Trophoblast cell (in vitro differentiated cells and primary cell): ENCODE measurements around the gene MAPK1.
"Not testable (repeated sequence)": the region's sequence is repeated elsewhere in the genome, so short reads cannot be mapped to it uniquely, and the experiment has no call there.

Experiments
- DNase-seq, 2 donors: peaks; one replicate each; pipeline ENCODE4 v3.0.0-alpha.2; 2016
- H2AFZ ChIP-seq: 2 replicates; pipeline ENCODE4 v1.6.1; 2013; ENCODE audit warnings: low read length, moderate library complexity, mild to moderate bottlenecking; ENCODE audit not compliant: insufficient read depth, poor library complexity
- H2AK5ac ChIP-seq: 2 replicates; pipeline ENCODE4 v1.6.1; 2013; ENCODE audit warnings: mild to moderate bottlenecking, low read length
- H2BK120ac ChIP-seq: 2 replicates; pipeline ENCODE4 v1.6.1; 2013; ENCODE audit warnings: low read length, mild to moderate bottlenecking, moderate library complexity; ENCODE audit not compliant: insufficient read depth, poor library complexity
- H2BK12ac ChIP-seq: 2 replicates; pipeline ENCODE4 v1.6.1; 2013; ENCODE audit warnings: mild to moderate bottlenecking, low read length, moderate library complexity
- H2BK5ac ChIP-seq: 2 replicates; pipeline ENCODE4 v1.6.1; 2013; ENCODE audit warnings: low read length, low read depth, moderate library complexity, mild to moderate bottlenecking; ENCODE audit not compliant: poor library complexity
- H3K14ac ChIP-seq: 2 replicates; pipeline ENCODE4 v1.6.1; 2013; ENCODE audit warnings: mild to moderate bottlenecking, low read length
- H3K18ac ChIP-seq: 2 replicates; pipeline ENCODE4 v1.6.1; 2013; ENCODE audit warnings: mild to moderate bottlenecking, low read length
- H3K23ac ChIP-seq: 2 replicates; pipeline ENCODE4 v1.6.1; 2013; ENCODE audit warnings: low read length
- H3K27ac ChIP-seq: 2 replicates; pipeline ENCODE4 v1.5.1; 2013; ENCODE audit warnings: low read depth, mild to moderate bottlenecking, inconsistent platforms, low read length, moderate library complexity
- H3K27me3 ChIP-seq: 2 replicates; pipeline ENCODE4 v1.6.1; 2013; ENCODE audit warnings: inconsistent platforms, mild to moderate bottlenecking, low read length, moderate library complexity; ENCODE audit not compliant: insufficient read depth
- H3K36me3 ChIP-seq, 2 experiments: 1 replicate in 1 of 2; 2 replicates in 1 of 2; pipeline ENCODE4 v1.6.1; 2013; ENCODE audit warnings: low read length in 2 of 2, mild to moderate bottlenecking in 2 of 2, moderate library complexity in 1 of 2; ENCODE audit not compliant: insufficient read depth in 2 of 2, control insufficient read depth in 1 of 2
- H3K4ac ChIP-seq: 2 replicates; pipeline ENCODE4 v1.6.1; 2013; ENCODE audit warnings: low read depth, mild to moderate bottlenecking, low read length, moderate library complexity
- H3K4me1 ChIP-seq, 2 experiments: 1 replicate in 1 of 2; 2 replicates in 1 of 2; pipeline ENCODE4 v1.6.1; 2013; ENCODE audit warnings: low read length in 2 of 2, mild to moderate bottlenecking in 2 of 2, moderate library complexity in 1 of 2; ENCODE audit not compliant: insufficient read depth in 2 of 2, control insufficient read depth in 1 of 2
- H3K4me2 ChIP-seq: 2 replicates; pipeline ENCODE4 v1.6.1; 2013; ENCODE audit warnings: inconsistent platforms, mild to moderate bottlenecking, low read length, moderate library complexity
- H3K4me3 ChIP-seq: 2 replicates; pipeline ENCODE4 v1.5.1; 2013; ENCODE audit warnings: mild to moderate bottlenecking, low read depth, low read length, inconsistent platforms
- H3K79me1 ChIP-seq: one replicate; pipeline ENCODE4 v1.6.1; 2013; ENCODE audit warnings: low read length
- H3K79me2 ChIP-seq: 2 replicates; pipeline ENCODE4 v1.6.1; 2013; ENCODE audit warnings: low read length, mild to moderate bottlenecking; ENCODE audit not compliant: control insufficient read depth, insufficient read depth, poor library complexity
- H3K9ac ChIP-seq: 2 replicates; pipeline ENCODE4 v1.6.1; 2013; ENCODE audit warnings: mild to moderate bottlenecking, low read length
- H3K9me3 ChIP-seq: 2 replicates; pipeline ENCODE4 v1.6.1; 2013; ENCODE audit warnings: low read depth, mild to moderate bottlenecking, control low read depth, inconsistent platforms, low read length; ENCODE audit not compliant: insufficient read depth
- H4K12ac ChIP-seq: 2 replicates; pipeline ENCODE4 v1.6.1; 2013; ENCODE audit warnings: low read depth, mild to moderate bottlenecking, low read length, moderate library complexity
- H4K8ac ChIP-seq: 2 replicates; pipeline ENCODE4 v1.6.1; 2013; ENCODE audit warnings: low read depth, mild to moderate bottlenecking, low read length, moderate library complexity
- H4K91ac ChIP-seq: one replicate; pipeline ENCODE4 v1.6.1; 2013; ENCODE audit warnings: low read depth, mild to moderate bottlenecking, low read length, moderate library complexity
- WGBS: extraction: QIAGEN DNeasy Blood & Tissue Kit; methylation state at CpG from one replicate; pipeline ENCODE4 v1.1.7; 2013; ENCODE audit warnings: missing lambda C conversion rate; ENCODE audit not compliant: insufficient read length, insufficient coverage; ENCODE audit errors: extremely low coverage; 5-methylcytosine and 5-hydroxymethylcytosine counted together

The MAPK1 gene

GRCh38 chr22:21827628-21828267 lies 39.7 kb downstream of the MAPK1 start:
- Histone ChIP-seq H3K4me3 (no peak overlapping the region), H3K27ac (no peak overlapping the region), H3K9ac (no peak overlapping the region), H2BK5ac (no peak overlapping the region), H4K91ac (no peak overlapping the region), H4K8ac (no peak overlapping the region), H3K27me3 (no peaks in the 10 kb centered on the region), H3K9me3 (no peaks in the 10 kb centered on the region), H2AK5ac (no peak overlapping the region), H3K14ac (no peak overlapping the region), H4K12ac (no peak overlapping the region), H3K4me2 (no peak overlapping the region), H2BK120ac (no peak overlapping the region), H3K36me3 (no peaks in the 10 kb centered on the region), H3K79me2 (peaks cover 2% of the 10 kb centered on the region), H3K18ac (no peak overlapping the region), H2BK12ac (no peak overlapping the region), H3K23ac (no peak overlapping the region), H3K4me1 (peaks cover 5 to 18% of the 10 kb centered on the region in 2 experiments), H3K4ac (no peak overlapping the region), H2AFZ (no peak overlapping the region), H3K79me1 (no peaks in the 10 kb centered on the region)
- WGBS = no CpG with 5 or more reads among the region's 3 CpGs
- DNase-seq = peak in 1 of 2 donors; percentile 62

DNA sequence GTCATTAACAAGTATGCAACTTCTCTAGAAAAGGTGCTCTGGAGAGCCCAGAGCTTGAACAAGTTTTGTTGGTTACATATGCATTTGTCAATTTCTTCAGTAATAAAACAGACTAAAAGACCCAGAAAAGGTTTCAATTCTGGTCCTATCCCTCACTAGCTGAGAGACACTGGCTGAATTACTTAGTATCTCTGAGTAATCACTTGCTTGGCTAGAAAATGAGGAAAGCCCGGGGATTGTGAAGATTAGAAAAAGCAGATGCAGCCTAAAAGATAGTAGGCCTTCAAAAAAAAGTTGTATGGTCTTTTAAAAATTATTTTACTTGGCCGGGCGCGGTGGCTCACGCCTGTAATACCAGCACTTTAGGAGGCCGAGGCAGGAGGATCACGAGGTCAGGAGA lies 41.2 kb downstream of the MAPK1 start:
- no peak overlapping the region for H2AK5ac ChIP-seq
- H3K36me3 ChIP-seq = no peaks in the 10 kb centered on the region
- H4K12ac ChIP-seq = no peak overlapping the region
- peaks cover 5 to 12% of the 10 kb centered on the region in 2 experiments for H3K4me1 ChIP-seq
- no peak overlapping the region for H3K9ac ChIP-seq
- H3K27ac ChIP-seq = no peak overlapping the region
- H3K4ac ChIP-seq = no peak overlapping the region
- H2AFZ ChIP-seq = no peak overlapping the region
- no peaks in the 10 kb centered on the region for H3K79me1 ChIP-seq
- no peak overlapping the region for H3K18ac ChIP-seq
- no CpG with 5 or more reads among the region's 7 CpGs for WGBS
- peaks cover 2% of the 10 kb centered on the region for H3K79me2 ChIP-seq
- H3K4me2 ChIP-seq = no peak overlapping the region
- no peak overlapping the region for H2BK12ac ChIP-seq
- H3K23ac ChIP-seq = no peak overlapping the region
- H4K8ac ChIP-seq = no peak overlapping the region
- H3K9me3 ChIP-seq = no peaks in the 10 kb centered on the region
- no peaks in the 10 kb centered on the region for H3K27me3 ChIP-seq
- H2BK5ac ChIP-seq = no peak overlapping the region
- H3K14ac ChIP-seq = no peak overlapping the region
- H3K4me3 ChIP-seq = no peak overlapping the region
- no peak overlapping the region for H2BK120ac ChIP-seq
- no peak overlapping the region for H4K91ac ChIP-seq
- DNase-seq = no peak

- H3K36me3 ChIP-seq = not testable (repeated sequence)
- no CpG with 5 or more reads among the region's 7 CpGs for WGBS
Measured at GRCh38 chr22:21824962-21825361, 42.5 kb downstream of the MAPK1 start.

DNA sequence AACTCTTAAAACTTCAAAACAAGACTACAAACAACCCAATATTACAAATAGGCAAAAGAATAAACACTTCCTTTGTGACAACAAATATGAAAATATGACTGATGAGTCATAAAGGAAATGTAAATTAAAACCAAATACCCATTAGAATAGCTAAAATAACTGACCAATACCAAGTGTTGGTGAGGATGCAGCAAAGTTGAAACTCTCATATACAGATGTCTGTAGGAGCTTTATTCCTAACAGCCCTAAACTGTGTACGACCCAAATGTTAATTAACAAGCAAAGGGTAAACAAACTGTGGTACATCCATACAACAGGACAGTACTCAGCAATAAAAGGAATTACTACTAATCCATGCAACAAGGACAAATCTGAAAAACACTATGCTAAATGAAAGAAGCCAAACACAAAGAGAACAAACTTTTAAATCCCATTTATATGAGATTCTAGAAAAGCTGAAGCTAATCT lies 43.0 kb downstream of the MAPK1 start:
- no peak for DNase-seq
- no peak overlapping the region for H2AFZ ChIP-seq
- no peak overlapping the region for H3K9ac ChIP-seq

More at GRCh38 chr22:21824962-21825361, 42.5 kb downstream of the MAPK1 start:
- H3K4ac ChIP-seq, H3K79me2 ChIP-seq, H3K79me1 ChIP-seq, H3K27ac ChIP-seq, H3K18ac ChIP-seq, H4K91ac ChIP-seq, H3K27me3 ChIP-seq, H2BK5ac ChIP-seq, H2BK120ac ChIP-seq, H2AK5ac ChIP-seq, H3K14ac ChIP-seq, H2BK12ac ChIP-seq, H3K4me2 ChIP-seq, H3K23ac ChIP-seq, H3K9ac ChIP-seq, H4K12ac ChIP-seq, H3K4me3 ChIP-seq, DNase-seq, H2AFZ ChIP-seq, H4K8ac ChIP-seq, H3K9me3 ChIP-seq: not testable (repeated sequence)
- H3K4me1 ChIP-seq = peaks cover 5 to 12% of the 10 kb centered on the region in 2 experiments

More for the DNA sequence above, 43.0 kb downstream of the MAPK1 start:
- no peak overlapping the region for H4K8ac ChIP-seq
- H3K14ac ChIP-seq = no peak overlapping the region
- H3K4ac ChIP-seq = no peak overlapping the region
- H3K79me1 ChIP-seq = no peaks in the 10 kb centered on the region
- H4K12ac ChIP-seq = no peak overlapping the region
- WGBS = no CpG with 5 or more reads among the region's 1 CpG
- no peak overlapping the region for H3K27ac ChIP-seq
- no peak overlapping the region for H4K91ac ChIP-seq
- H2AK5ac ChIP-seq = no peak overlapping the region
- H3K23ac ChIP-seq = no peak overlapping the region
- no peak overlapping the region for H3K18ac ChIP-seq
- H3K27me3 ChIP-seq = no peaks in the 10 kb centered on the region
- H3K36me3 ChIP-seq = no peaks in the 10 kb centered on the region
- no peaks in the 10 kb centered on the region for H3K9me3 ChIP-seq
- no peak overlapping the region for H2BK120ac ChIP-seq
- H3K4me3 ChIP-seq = no peak overlapping the region
- H3K79me2 ChIP-seq = peaks cover 2% of the 10 kb centered on the region
- peaks cover 5 to 12% of the 10 kb centered on the region in 2 experiments for H3K4me1 ChIP-seq
- no peak overlapping the region for H3K4me2 ChIP-seq
- no peak overlapping the region for H2BK12ac ChIP-seq
- H2BK5ac ChIP-seq = no peak overlapping the region
